ENCODE data around the gene DLG4. TPM values are rescaled to one million over a fixed set of nuclear protein-coding genes. Genes with fewer than 3 reads are reported as not detected.

DLG4 gene
- polyA plus RNA-seq, 2 donors: 3.2 to 11.8 TPM

- no peaks in the 10 kb centered on the region for H3K9me3 ChIP-seq (ENCODE audit: control insufficient read depth in 2 of 2, insufficient read depth in 1 of 2, low read depth in 1 of 2, low read length in 1 of 2)
- H3K27me3 ChIP-seq (ENCODE audit: control insufficient read depth in 1 of 2, insufficient read depth in 2 of 2, low read length in 2 of 2): no peaks in the 10 kb centered on the region
- WGBS, 2 donors: 66 to 81% methylated on average over 11 of the region's 11 CpGs
- H3K4me1 ChIP-seq (ENCODE audit: control insufficient read depth in 2 of 2, insufficient read depth in 2 of 2, low read length in 1 of 2): peaks cover 6 to 10% of the 10 kb centered on the region in 2 donors
- H3K36me3 ChIP-seq (ENCODE audit: control insufficient read depth in 2 of 2, insufficient read depth in 2 of 2, low read length in 1 of 2): no peaks in the 10 kb centered on the region
- H3K27ac ChIP-seq (ENCODE audit: low read depth in 2 of 2, low read length in 1 of 2): no peak overlapping the region
- H3K4me3 ChIP-seq (ENCODE audit: low read depth in 1 of 2, low read length in 2 of 2): no peak overlapping the region
Observed at GRCh38 chr17:7178973-7179316, 40.7 kb downstream of the DLG4 start.

DNA sequence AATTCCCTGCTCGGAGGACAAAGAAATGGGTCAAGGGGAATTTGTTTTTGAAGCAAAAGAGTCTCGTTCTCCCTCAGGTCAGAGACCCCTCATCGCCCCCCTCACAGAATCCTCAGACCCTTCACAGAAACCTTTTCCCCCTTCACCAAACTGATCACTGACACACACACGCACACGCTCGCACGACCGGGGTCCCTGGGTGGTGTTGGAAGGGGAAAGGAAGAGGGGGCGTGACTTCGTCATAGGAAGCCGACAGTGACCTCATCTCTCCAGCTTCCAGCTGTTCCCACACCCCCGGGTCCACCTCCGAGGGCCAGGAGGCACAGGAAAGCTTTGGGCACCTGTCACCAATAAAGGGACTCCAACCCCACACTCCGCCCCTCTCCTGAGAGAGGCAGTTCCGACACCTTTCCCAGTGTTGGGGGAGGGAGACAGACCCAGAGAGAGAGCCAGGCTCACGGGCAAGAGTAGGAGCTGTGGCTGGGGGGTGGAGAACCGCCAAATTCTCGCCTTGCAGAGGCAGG, 41.6 kb downstream of the DLG4 start:
- H3K9me3 ChIP-seq (ENCODE audit: control insufficient read depth in 2 of 2, insufficient read depth in 1 of 2, low read depth in 1 of 2, low read length in 1 of 2): no peaks in the 10 kb centered on the region
- H3K27me3 ChIP-seq (ENCODE audit: control insufficient read depth in 1 of 2, insufficient read depth in 2 of 2, low read length in 2 of 2): no peaks in the 10 kb centered on the region
- peak overlapping the region in 1 of 2 donors; percentile 34 for H3K4me3 ChIP-seq (ENCODE audit: low read depth in 1 of 2, low read length in 2 of 2)
- no peak overlapping the region for H3K27ac ChIP-seq (ENCODE audit: low read depth in 2 of 2, low read length in 1 of 2)
- peaks cover 7 to 11% of the 10 kb centered on the region in 2 donors for H3K4me1 ChIP-seq (ENCODE audit: control insufficient read depth in 2 of 2, insufficient read depth in 2 of 2, low read length in 1 of 2)
- H3K36me3 ChIP-seq (ENCODE audit: control insufficient read depth in 2 of 2, insufficient read depth in 2 of 2, low read length in 1 of 2): no peaks in the 10 kb centered on the region
- 7% methylated on average over 18 of the region's 18 CpGs for WGBS, 2 donors

GRCh38 chr17:7177191-7177953, 42.3 kb downstream of the DLG4 start:
- peaks cover 7 to 11% of the 10 kb centered on the region in 2 donors for H3K4me1 ChIP-seq (ENCODE audit: control insufficient read depth in 2 of 2, insufficient read depth in 2 of 2, low read length in 1 of 2)
- H3K9me3 ChIP-seq (ENCODE audit: control insufficient read depth in 2 of 2, insufficient read depth in 1 of 2, low read depth in 1 of 2, low read length in 1 of 2): no peaks in the 10 kb centered on the region
- WGBS, 2 donors: 3 to 4% methylated on average over 28 to 31 of the region's 31 CpGs
- no peaks in the 10 kb centered on the region for H3K27me3 ChIP-seq (ENCODE audit: control insufficient read depth in 1 of 2, insufficient read depth in 2 of 2, low read length in 2 of 2)
- H3K27ac ChIP-seq (ENCODE audit: low read depth in 2 of 2, low read length in 1 of 2): no peak overlapping the region
- peak overlapping the region in 1 of 2 donors; percentile 34 for H3K4me3 ChIP-seq (ENCODE audit: low read depth in 1 of 2, low read length in 2 of 2)
- H3K36me3 ChIP-seq (ENCODE audit: control insufficient read depth in 2 of 2, insufficient read depth in 2 of 2, low read length in 1 of 2): no peaks in the 10 kb centered on the region

GRCh38 chr17:7176841-7177190, 42.8 kb downstream of the DLG4 start:
- H3K27ac ChIP-seq (ENCODE audit: low read depth in 2 of 2, low read length in 1 of 2): no peak overlapping the region
- H3K36me3 ChIP-seq (ENCODE audit: control insufficient read depth in 2 of 2, insufficient read depth in 2 of 2, low read length in 1 of 2): no peaks in the 10 kb centered on the region
- WGBS, 2 donors: 14 to 18% methylated on average over 17 of the region's 17 CpGs
- H3K27me3 ChIP-seq (ENCODE audit: control insufficient read depth in 1 of 2, insufficient read depth in 2 of 2, low read length in 2 of 2): no peaks in the 10 kb centered on the region
- peaks cover 7 to 11% of the 10 kb centered on the region in 2 donors for H3K4me1 ChIP-seq (ENCODE audit: control insufficient read depth in 2 of 2, insufficient read depth in 2 of 2, low read length in 1 of 2)
- H3K9me3 ChIP-seq (ENCODE audit: control insufficient read depth in 2 of 2, insufficient read depth in 1 of 2, low read depth in 1 of 2, low read length in 1 of 2): no peaks in the 10 kb centered on the region
- no peak overlapping the region for H3K4me3 ChIP-seq (ENCODE audit: low read depth in 1 of 2, low read length in 2 of 2)

DNA sequence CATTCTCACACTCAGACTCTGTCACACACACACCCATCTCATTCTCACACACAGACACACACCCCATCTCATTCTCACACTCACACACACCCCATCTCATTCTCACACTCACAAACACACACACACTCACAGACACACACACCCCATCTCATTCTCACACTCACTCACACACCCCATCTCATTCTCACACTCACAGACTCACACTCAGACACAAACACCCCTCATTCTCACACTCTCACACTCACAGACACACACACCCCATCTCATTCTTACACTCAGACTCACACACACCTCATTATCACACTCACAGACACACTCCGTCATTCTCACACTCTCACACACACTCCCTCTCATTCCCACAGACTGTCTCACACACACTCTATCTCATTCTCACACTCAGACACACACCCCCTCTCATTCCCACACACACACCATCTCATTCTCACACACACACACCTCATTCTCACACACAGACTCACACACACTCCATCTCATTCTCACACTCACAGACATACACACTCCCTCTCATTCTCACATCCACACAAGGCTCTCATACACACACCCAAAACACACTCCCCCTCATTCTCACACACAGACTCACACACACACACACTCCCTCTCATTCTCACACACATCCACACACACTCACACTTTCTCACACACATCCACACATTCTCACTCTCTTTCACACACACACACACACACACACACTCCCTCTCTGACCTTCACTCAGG, 43.4 kb downstream of the DLG4 start:
- Histone ChIP-seq H3K4me3 (ENCODE audit: low read depth in 1 of 2, low read length in 2 of 2) (no peak overlapping the region), H3K27ac (ENCODE audit: low read depth in 2 of 2, low read length in 1 of 2) (no peak overlapping the region), H3K27me3 (ENCODE audit: control insufficient read depth in 1 of 2, insufficient read depth in 2 of 2, low read length in 2 of 2) (no peaks in the 10 kb centered on the region), H3K9me3 (ENCODE audit: control insufficient read depth in 2 of 2, insufficient read depth in 1 of 2, low read depth in 1 of 2, low read length in 1 of 2) (no peaks in the 10 kb centered on the region), H3K36me3 (ENCODE audit: control insufficient read depth in 2 of 2, insufficient read depth in 2 of 2, low read length in 1 of 2) (no peaks in the 10 kb centered on the region), H3K4me1 (ENCODE audit: control insufficient read depth in 2 of 2, insufficient read depth in 2 of 2, low read length in 1 of 2) (peaks cover 7 to 11% of the 10 kb centered on the region in 2 donors)
- WGBS, 2 donors: 86 to 91% methylated on average over 1 of the region's 1 CpG

- H3K36me3 ChIP-seq (ENCODE audit: control insufficient read depth in 2 of 2, insufficient read depth in 2 of 2, low read length in 1 of 2): no peaks in the 10 kb centered on the region
- H3K27me3 ChIP-seq (ENCODE audit: control insufficient read depth in 1 of 2, insufficient read depth in 2 of 2, low read length in 2 of 2): no peaks in the 10 kb centered on the region
- H3K4me3 ChIP-seq (ENCODE audit: low read depth in 1 of 2, low read length in 2 of 2): no peak overlapping the region
- peaks cover 7 to 11% of the 10 kb centered on the region in 2 donors for H3K4me1 ChIP-seq (ENCODE audit: control insufficient read depth in 2 of 2, insufficient read depth in 2 of 2, low read length in 1 of 2)
- WGBS, 2 donors: 87 to 91% methylated on average over 5 of the region's 5 CpGs
- H3K27ac ChIP-seq (ENCODE audit: low read depth in 2 of 2, low read length in 1 of 2): no peak overlapping the region
- H3K9me3 ChIP-seq (ENCODE audit: control insufficient read depth in 2 of 2, insufficient read depth in 1 of 2, low read depth in 1 of 2, low read length in 1 of 2): no peaks in the 10 kb centered on the region
Observed at GRCh38 chr17:7175330-7175733, 44.3 kb downstream of the DLG4 start.

DNA sequence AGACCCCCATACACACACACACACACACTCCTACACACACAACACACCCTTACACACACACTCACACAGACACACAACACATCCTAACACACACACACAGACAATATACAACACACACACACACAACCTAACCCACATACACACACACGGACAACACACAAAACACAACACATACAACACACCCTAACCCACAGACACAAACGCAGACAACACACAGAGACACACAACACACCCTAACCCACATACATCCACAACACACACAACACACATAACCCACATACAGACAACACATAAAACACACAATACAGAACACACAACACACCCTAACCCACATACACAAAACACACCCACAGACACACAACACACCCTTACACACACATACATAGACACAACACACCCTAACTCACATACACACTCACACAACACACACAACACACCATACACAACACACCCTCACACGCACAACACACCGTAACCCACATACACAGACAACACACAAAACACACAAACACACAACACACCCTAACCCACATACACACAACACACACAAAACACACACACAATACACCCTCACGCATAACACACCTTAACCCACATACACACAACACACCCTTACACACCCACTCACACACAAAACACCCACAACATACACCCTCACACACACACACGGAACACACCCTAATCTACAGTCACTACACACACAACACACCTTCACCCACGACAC, 44.9 kb downstream of the DLG4 start:
- H3K9me3 ChIP-seq (ENCODE audit: control insufficient read depth in 2 of 2, insufficient read depth in 1 of 2, low read depth in 1 of 2, low read length in 1 of 2): no peaks in the 10 kb centered on the region
- H3K27ac ChIP-seq (ENCODE audit: low read depth in 2 of 2, low read length in 1 of 2): peak overlapping the region in 1 of 2 donors; percentile 27
- WGBS, 2 donors: 75% methylated on average over 7 of the region's 7 CpGs
- peaks cover 7 to 11% of the 10 kb centered on the region in 2 donors for H3K4me1 ChIP-seq (ENCODE audit: control insufficient read depth in 2 of 2, insufficient read depth in 2 of 2, low read length in 1 of 2)
- H3K27me3 ChIP-seq (ENCODE audit: control insufficient read depth in 1 of 2, insufficient read depth in 2 of 2, low read length in 2 of 2): no peaks in the 10 kb centered on the region
- no peaks in the 10 kb centered on the region for H3K36me3 ChIP-seq (ENCODE audit: control insufficient read depth in 2 of 2, insufficient read depth in 2 of 2, low read length in 1 of 2)
- peak overlapping the region; percentile 28 for H3K4me3 ChIP-seq (ENCODE audit: low read depth in 1 of 2, low read length in 2 of 2)

GRCh38 chr17:7173687-7174602, 45.7 kb downstream of the DLG4 start:
- Histone ChIP-seq H3K27ac (ENCODE audit: low read depth in 2 of 2, low read length in 1 of 2) (peak overlapping the region in 1 of 2 donors; percentile 27), H3K4me3 (ENCODE audit: low read depth in 1 of 2, low read length in 2 of 2) (peak overlapping the region; percentile 28), H3K4me1 (ENCODE audit: control insufficient read depth in 2 of 2, insufficient read depth in 2 of 2, low read length in 1 of 2) (peaks cover 7 to 11% of the 10 kb centered on the region in 2 donors), H3K9me3 (ENCODE audit: control insufficient read depth in 2 of 2, insufficient read depth in 1 of 2, low read depth in 1 of 2, low read length in 1 of 2) (no peaks in the 10 kb centered on the region), H3K36me3 (ENCODE audit: control insufficient read depth in 2 of 2, insufficient read depth in 2 of 2, low read length in 1 of 2) (no peaks in the 10 kb centered on the region), H3K27me3 (ENCODE audit: control insufficient read depth in 1 of 2, insufficient read depth in 2 of 2, low read length in 2 of 2) (no peaks in the 10 kb centered on the region)
- WGBS, 2 donors: 50 to 51% methylated on average over 66 to 69 of the region's 69 CpGs

All from esophagus (tissue), 2 donors.